Measurements from ENCODE around the gene MINDY4. TPM values are rescaled to one million over a fixed set of nuclear protein-coding genes. Genes with fewer than 3 reads are reported as not detected.

Gene MINDY4
- total RNA-seq, 1 donor from 2014 or later, result 0.96 TPM

GRCh38 chr7:30880125-30880720 is 109.0 kb downstream of the MINDY4 start:
- DNase-seq (ENCODE audit: low spot score), result no peak
- Mint-ChIP-seq H3K36me3 (ENCODE audit: low read depth) (no peaks in the 10 kb centered on the region), H3K4me3 (no peak overlapping the region), H3K4me1 (ENCODE audit: low read depth) (no peaks in the 10 kb centered on the region), H3K27me3 (ENCODE audit: insufficient read depth) (no peaks in the 10 kb centered on the region), H3K9me3 (no peaks in the 10 kb centered on the region), H3K27ac (no peak overlapping the region)
- intact Hi-C loops (cut with micrococcal nuclease), result no loop called here

GRCh38 chr7:30880941-30881340 is 109.7 kb downstream of the MINDY4 start:
- no peak for DNase-seq (ENCODE audit: low spot score)
- Mint-ChIP-seq H3K4me1 (ENCODE audit: low read depth) (no peaks in the 10 kb centered on the region), H3K36me3 (ENCODE audit: low read depth) (no peaks in the 10 kb centered on the region), H3K9me3 (no peaks in the 10 kb centered on the region), H3K4me3 (no peak overlapping the region), H3K27ac (no peak overlapping the region), H3K27me3 (ENCODE audit: insufficient read depth) (no peaks in the 10 kb centered on the region)
- intact Hi-C loops (cut with micrococcal nuclease), result no loop called here

DNA sequence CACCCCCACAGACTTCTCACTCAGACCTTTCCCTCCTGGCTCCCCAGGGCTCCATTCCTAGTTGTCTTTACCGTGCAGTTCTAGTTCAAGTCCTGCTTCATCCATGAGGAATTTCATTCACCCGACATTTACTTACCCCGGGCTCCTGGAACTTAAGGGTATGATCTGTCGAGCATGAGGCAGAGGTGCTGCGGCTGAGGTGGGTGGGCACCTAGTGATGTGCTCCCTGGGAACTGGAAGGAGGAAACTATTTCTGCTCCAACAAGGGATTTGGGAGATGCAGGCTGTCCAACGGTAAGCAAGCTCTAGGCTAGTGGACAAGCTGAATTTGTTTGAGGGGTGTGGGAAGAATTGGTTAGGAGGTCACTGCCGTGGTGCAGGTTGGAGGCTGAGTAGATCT is 110.2 kb downstream of the MINDY4 start:
- H3K9me3 Mint-ChIP-seq, result no peaks in the 10 kb centered on the region
- H3K4me1 Mint-ChIP-seq (ENCODE audit: low read depth), result no peaks in the 10 kb centered on the region
- no peaks in the 10 kb centered on the region for H3K36me3 Mint-ChIP-seq (ENCODE audit: low read depth)
- intact Hi-C loops (cut with micrococcal nuclease), result no loop called here
- no peak for DNase-seq (ENCODE audit: low spot score)
- no peak overlapping the region for H3K4me3 Mint-ChIP-seq
- H3K27me3 Mint-ChIP-seq (ENCODE audit: insufficient read depth), result no peaks in the 10 kb centered on the region
- no peak overlapping the region for H3K27ac Mint-ChIP-seq

- H3K9me3 Mint-ChIP-seq, result no peaks in the 10 kb centered on the region
- intact Hi-C loops (cut with micrococcal nuclease), result no loop called here
- no peaks in the 10 kb centered on the region for H3K36me3 Mint-ChIP-seq (ENCODE audit: low read depth)
- DNase-seq (ENCODE audit: low spot score), result no peak
- H3K27me3 Mint-ChIP-seq (ENCODE audit: insufficient read depth), result no peaks in the 10 kb centered on the region
- no peak overlapping the region for H3K4me3 Mint-ChIP-seq
- no peaks in the 10 kb centered on the region for H3K4me1 Mint-ChIP-seq (ENCODE audit: low read depth)
- no peak overlapping the region for H3K27ac Mint-ChIP-seq
These were observed 113.7 kb downstream of the MINDY4 start for GRCh38 chr7:30884881-30885280.

DNA sequence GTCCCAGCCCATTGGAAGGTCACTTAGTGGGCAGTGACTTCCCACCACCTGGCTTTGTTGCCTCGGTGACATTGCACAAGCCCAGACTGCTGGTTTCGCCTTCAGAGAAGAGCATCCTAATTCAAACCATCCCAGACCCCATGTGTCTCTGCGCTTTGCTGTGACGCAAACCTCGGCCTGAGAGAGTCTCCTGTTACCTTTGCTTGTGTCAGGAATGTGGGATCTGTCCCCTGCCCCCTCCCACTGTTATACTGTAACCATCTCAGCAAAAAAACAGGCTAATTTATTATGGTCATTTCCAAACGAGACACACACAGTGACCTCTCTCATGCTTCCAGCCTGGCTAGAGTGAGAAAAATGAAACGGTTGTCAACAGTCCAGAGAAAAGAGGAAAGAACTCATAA is 115.4 kb downstream of the MINDY4 start:
- Mint-ChIP-seq H3K9me3 (no peaks in the 10 kb centered on the region), H3K4me1 (ENCODE audit: low read depth) (no peaks in the 10 kb centered on the region), H3K36me3 (ENCODE audit: low read depth) (no peaks in the 10 kb centered on the region), H3K4me3 (no peak overlapping the region), H3K27me3 (ENCODE audit: insufficient read depth) (no peaks in the 10 kb centered on the region), H3K27ac (no peak overlapping the region)
- intact Hi-C loops (cut with micrococcal nuclease), result no loop called here
- no peak for DNase-seq (ENCODE audit: low spot score)

- H3K27me3 Mint-ChIP-seq (ENCODE audit: insufficient read depth), result no peaks in the 10 kb centered on the region
- no peak for DNase-seq (ENCODE audit: low spot score)
- no peak overlapping the region for H3K27ac Mint-ChIP-seq
- H3K9me3 Mint-ChIP-seq, result no peaks in the 10 kb centered on the region
- H3K36me3 Mint-ChIP-seq (ENCODE audit: low read depth), result no peaks in the 10 kb centered on the region
- H3K4me3 Mint-ChIP-seq, result no peak overlapping the region
- no peaks in the 10 kb centered on the region for H3K4me1 Mint-ChIP-seq (ENCODE audit: low read depth)
- intact Hi-C loops (cut with micrococcal nuclease), result no loop called here
These were observed 116.3 kb downstream of the MINDY4 start for GRCh38 chr7:30887464-30887872.

GRCh38 chr7:30888747-30889146 is 117.5 kb downstream of the MINDY4 start:
- Mint-ChIP-seq H3K27ac (no peak overlapping the region), H3K4me3 (no peak overlapping the region), H3K4me1 (ENCODE audit: low read depth) (no peaks in the 10 kb centered on the region), H3K27me3 (ENCODE audit: insufficient read depth) (no peaks in the 10 kb centered on the region), H3K9me3 (no peaks in the 10 kb centered on the region), H3K36me3 (ENCODE audit: low read depth) (no peaks in the 10 kb centered on the region)
- no peak for DNase-seq (ENCODE audit: low spot score)
- intact Hi-C loops (cut with micrococcal nuclease), result no loop called here

DNA sequence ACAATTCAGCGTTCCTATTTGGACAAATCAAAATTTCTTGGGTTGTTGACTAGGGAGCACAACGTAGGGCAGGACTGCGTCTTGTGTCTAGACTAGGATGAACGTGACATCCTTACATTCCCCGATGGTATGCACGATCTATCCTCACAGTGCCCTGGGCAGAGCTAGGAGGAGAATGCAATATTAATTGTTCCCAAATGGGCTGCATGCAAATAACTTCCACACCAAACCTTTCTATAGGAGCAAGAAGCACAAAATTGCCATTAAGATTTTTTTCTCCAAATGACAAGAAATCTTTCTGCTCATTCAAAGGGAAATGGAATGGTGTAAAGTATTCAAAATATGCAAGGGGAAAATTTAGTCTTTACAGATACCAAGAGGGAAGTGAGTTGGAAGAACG is 119.0 kb downstream of the MINDY4 start:
- intact Hi-C loops (cut with micrococcal nuclease), result no loop called here
- no peaks in the 10 kb centered on the region for H3K27me3 Mint-ChIP-seq (ENCODE audit: insufficient read depth)
- H3K4me1 Mint-ChIP-seq (ENCODE audit: low read depth), result no peaks in the 10 kb centered on the region
- H3K27ac Mint-ChIP-seq, result no peak overlapping the region
- no peak for DNase-seq (ENCODE audit: low spot score)
- H3K36me3 Mint-ChIP-seq (ENCODE audit: low read depth), result no peaks in the 10 kb centered on the region
- H3K4me3 Mint-ChIP-seq, result no peak overlapping the region
- H3K9me3 Mint-ChIP-seq, result no peaks in the 10 kb centered on the region

DNA sequence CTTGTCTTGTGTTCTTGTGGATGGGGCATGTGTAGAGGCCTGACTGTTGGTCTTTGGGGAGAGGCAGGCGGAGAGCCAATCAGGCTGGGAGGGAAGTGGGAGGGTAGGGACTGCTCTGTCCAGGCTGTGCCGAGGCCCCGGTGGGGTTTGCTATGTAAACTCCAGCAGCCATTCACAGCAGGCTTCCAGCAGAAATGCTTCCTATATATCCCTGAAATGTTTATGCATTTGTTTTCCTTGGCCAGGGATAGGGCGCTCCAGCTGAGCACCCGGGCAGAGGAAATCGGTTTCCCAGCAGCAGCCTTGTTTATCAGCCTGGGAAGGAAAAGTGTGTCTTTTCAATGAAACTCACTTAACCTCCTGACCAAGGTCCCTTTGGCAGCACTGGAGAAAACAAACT is 122.1 kb downstream of the MINDY4 start:
- no peaks in the 10 kb centered on the region for H3K36me3 Mint-ChIP-seq (ENCODE audit: low read depth)
- intact Hi-C loops (cut with micrococcal nuclease), result no loop called here
- no peaks in the 10 kb centered on the region for H3K27me3 Mint-ChIP-seq (ENCODE audit: insufficient read depth)
- no peaks in the 10 kb centered on the region for H3K9me3 Mint-ChIP-seq
- no peak overlapping the region for H3K27ac Mint-ChIP-seq
- no peaks in the 10 kb centered on the region for H3K4me1 Mint-ChIP-seq (ENCODE audit: low read depth)
- no peak overlapping the region for H3K4me3 Mint-ChIP-seq
- no peak for DNase-seq (ENCODE audit: low spot score)

DNA sequence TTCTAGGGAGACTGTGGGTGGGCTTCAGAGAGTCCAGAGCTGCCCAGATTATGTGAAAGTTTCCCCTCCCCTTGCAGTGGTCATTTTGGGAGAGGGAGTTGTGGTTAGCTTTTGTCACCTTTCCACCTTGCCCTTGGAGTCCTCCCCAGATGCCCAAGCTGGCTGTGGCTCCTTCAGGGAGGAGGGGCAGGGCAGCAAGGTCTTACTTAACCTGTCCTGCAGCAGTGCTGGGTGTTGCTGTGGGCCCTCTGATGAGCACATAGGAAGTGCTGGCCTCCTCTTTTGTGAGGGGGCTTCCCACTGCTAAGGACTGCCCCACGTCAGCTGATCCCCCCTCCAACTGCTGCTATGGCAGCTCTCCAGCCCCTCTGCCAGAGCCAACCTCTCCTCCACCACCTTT is 122.8 kb downstream of the MINDY4 start:
- Mint-ChIP-seq H3K9me3 (no peaks in the 10 kb centered on the region), H3K4me1 (ENCODE audit: low read depth) (no peaks in the 10 kb centered on the region), H3K27ac (no peak overlapping the region), H3K27me3 (ENCODE audit: insufficient read depth) (no peaks in the 10 kb centered on the region), H3K36me3 (ENCODE audit: low read depth) (no peaks in the 10 kb centered on the region), H3K4me3 (no peak overlapping the region)
- no peak for DNase-seq (ENCODE audit: low spot score)
- intact Hi-C loops (cut with micrococcal nuclease), result no loop called here

DNA sequence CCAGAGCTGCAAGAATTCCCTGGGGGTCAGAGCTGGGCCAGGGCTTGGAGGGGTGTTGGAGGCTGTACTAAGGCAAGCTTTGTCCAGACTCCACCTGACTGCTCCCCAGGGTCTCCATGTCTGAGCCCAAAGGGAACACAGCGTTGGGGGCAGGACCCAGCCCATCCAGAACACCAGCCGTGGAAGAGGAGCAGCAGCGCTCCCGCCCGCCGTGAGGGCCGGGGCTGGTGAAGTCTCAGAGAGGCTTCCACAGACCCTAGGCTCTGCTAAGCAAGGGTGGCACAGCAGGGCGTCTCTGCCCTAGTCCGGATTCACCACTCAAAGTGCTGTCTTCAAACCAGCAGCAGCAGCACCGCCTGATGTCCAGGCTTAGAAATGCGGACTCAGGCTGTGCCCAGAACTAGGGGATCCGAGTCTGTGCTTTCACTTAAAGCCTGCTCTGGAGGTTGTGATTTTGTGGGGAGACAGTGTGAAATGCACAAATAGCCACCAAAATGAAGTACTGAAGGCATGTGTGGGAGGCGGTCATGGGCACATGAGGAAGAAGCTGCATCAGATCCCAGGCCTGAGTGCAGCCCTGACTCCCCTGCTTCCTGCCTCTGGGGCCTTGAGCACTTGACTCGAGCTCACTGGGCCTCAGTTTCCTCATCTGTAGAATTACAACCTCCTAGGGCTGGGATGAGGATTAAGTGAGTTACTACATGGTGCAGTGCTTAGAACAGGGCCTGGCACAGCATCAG is 123.8 kb downstream of the MINDY4 start:
- Mint-ChIP-seq H3K27ac (no peak overlapping the region), H3K36me3 (ENCODE audit: low read depth) (no peaks in the 10 kb centered on the region), H3K27me3 (ENCODE audit: insufficient read depth) (no peaks in the 10 kb centered on the region), H3K9me3 (no peaks in the 10 kb centered on the region), H3K4me1 (ENCODE audit: low read depth) (no peaks in the 10 kb centered on the region), H3K4me3 (no peak overlapping the region)
- intact Hi-C loops (cut with micrococcal nuclease), result no loop called here
- DNase-seq (ENCODE audit: low spot score), result no peak

DNA sequence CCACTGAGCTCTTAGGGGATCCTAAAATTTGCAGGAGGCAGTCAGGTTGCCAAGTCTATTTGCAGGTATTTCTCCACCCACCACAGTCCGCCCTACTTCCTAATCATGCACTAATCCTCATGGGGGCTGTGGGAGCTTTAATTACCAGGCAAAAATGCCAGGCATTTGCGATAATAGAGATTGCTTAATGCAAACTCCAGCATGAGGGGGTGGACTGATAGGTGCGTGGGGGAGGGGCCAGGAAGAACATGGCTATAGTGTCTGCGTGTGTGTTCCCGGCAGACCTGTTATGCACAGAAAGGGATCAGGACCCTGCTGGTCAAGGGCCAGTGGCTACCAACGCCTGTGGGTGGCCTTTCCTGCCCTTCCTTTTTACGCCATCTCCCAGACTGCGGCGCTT is 124.8 kb downstream of the MINDY4 start:
- Mint-ChIP-seq H3K27ac (no peak overlapping the region), H3K4me3 (no peak overlapping the region), H3K4me1 (ENCODE audit: low read depth) (no peaks in the 10 kb centered on the region), H3K27me3 (ENCODE audit: insufficient read depth) (no peaks in the 10 kb centered on the region), H3K9me3 (no peaks in the 10 kb centered on the region), H3K36me3 (ENCODE audit: low read depth) (no peaks in the 10 kb centered on the region)
- no peak for DNase-seq (ENCODE audit: low spot score)
- intact Hi-C loops (cut with micrococcal nuclease), result no loop called here

DNA sequence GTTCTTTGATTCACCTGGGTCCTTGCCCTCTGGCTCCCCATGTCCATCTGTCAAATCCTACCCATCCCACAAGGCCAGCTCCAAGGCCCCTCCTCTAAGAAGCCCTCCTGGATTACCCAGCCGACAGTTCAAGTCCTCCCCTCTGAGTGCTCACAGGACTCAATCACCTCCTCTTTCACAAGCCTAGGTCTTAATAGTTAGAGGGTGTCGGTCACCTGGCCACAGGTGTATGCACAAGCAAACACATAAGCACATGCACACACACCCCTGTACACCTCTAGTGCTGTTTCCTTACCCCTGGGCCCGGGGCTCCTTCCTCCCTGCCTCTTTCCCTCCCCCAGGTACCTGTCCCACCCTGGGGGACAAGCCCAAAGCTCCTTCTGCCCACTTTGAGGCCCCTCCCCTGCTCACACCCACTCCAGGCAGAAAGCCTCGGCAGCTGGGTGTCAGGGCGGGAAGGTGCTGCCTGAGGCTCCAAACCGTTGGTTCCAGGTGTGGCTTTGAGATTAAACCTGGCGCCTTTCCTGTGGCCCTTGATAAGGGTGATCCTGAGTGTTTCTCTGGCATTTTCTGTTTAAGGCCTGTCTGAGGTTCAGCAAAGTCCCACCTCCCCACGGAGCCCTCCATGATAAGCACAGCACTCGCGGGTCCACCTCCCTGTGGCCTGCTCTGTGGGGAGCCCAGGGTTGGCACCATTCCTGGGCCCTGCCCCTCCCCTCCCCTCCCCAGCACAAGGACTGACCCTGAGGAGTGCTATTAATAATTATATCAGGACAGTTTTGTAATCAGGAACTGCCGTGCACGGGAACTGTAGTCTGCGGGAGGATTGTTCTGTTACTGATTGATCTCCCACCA is 125.8 kb downstream of the MINDY4 start:
- DNase-seq (ENCODE audit: low spot score), result no peak
- no peak overlapping the region for H3K4me3 Mint-ChIP-seq
- H3K4me1 Mint-ChIP-seq (ENCODE audit: low read depth), result no peaks in the 10 kb centered on the region
- no peaks in the 10 kb centered on the region for H3K27me3 Mint-ChIP-seq (ENCODE audit: insufficient read depth)
- no peak overlapping the region for H3K27ac Mint-ChIP-seq
- H3K36me3 Mint-ChIP-seq (ENCODE audit: low read depth), result no peaks in the 10 kb centered on the region
- no peaks in the 10 kb centered on the region for H3K9me3 Mint-ChIP-seq
- intact Hi-C loops (cut with micrococcal nuclease), result no loop called here

Data from activated T-helper 1 cell treated with anti-CD3 and anti-CD28 coated beads, Interleukin-12 subunit alpha, Interleukin-12 subunit beta, Interleukin-2, Interleukin-4 antibody, amounts not matched to agents 30 ng/mL and 10 ng/mL and 1 ng/mL, durations not matched to agents 14 hours and 24 hours and 36 hours (primary cell).